ENCODE measurements around the gene CLDN4.

- TF ChIP-seq, protein P1, sequence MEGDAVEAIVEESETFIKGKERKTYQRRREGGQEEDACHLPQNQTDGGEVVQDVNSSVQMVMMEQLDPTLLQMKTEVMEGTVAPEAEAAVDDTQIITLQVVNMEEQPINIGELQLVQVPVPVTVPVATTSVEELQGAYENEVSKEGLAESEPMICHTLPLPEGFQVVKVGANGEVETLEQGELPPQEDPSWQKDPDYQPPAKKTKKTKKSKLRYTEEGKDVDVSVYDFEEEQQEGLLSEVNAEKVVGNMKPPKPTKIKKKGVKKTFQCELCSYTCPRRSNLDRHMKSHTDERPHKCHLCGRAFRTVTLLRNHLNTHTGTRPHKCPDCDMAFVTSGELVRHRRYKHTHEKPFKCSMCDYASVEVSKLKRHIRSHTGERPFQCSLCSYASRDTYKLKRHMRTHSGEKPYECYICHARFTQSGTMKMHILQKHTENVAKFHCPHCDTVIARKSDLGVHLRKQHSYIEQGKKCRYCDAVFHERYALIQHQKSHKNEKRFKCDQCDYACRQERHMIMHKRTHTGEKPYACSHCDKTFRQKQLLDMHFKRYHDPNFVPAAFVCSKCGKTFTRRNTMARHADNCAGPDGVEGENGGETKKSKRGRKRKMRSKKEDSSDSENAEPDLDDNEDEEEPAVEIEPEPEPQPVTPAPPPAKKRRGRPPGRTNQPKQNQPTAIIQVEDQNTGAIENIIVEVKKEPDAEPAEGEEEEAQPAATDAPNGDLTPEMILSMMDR (conservative IDR thresholded peaks at IDR 0.05; ENCODE audit: low read depth in 2 of 2), result no peak
- TF ChIP-seq POLR2AphosphoS5 (IDR thresholded peaks at IDR 0.05; ENCODE audit: low read depth) (no peak), STAT1 (IDR thresholded peaks at IDR 0.05; ENCODE audit: unreplicated experiment) (no peak), EZH2 (IDR thresholded peaks at IDR 0.05; ENCODE audit: low read depth, unreplicated experiment) (no peak)
- TF ChIP-seq, protein P2, sequence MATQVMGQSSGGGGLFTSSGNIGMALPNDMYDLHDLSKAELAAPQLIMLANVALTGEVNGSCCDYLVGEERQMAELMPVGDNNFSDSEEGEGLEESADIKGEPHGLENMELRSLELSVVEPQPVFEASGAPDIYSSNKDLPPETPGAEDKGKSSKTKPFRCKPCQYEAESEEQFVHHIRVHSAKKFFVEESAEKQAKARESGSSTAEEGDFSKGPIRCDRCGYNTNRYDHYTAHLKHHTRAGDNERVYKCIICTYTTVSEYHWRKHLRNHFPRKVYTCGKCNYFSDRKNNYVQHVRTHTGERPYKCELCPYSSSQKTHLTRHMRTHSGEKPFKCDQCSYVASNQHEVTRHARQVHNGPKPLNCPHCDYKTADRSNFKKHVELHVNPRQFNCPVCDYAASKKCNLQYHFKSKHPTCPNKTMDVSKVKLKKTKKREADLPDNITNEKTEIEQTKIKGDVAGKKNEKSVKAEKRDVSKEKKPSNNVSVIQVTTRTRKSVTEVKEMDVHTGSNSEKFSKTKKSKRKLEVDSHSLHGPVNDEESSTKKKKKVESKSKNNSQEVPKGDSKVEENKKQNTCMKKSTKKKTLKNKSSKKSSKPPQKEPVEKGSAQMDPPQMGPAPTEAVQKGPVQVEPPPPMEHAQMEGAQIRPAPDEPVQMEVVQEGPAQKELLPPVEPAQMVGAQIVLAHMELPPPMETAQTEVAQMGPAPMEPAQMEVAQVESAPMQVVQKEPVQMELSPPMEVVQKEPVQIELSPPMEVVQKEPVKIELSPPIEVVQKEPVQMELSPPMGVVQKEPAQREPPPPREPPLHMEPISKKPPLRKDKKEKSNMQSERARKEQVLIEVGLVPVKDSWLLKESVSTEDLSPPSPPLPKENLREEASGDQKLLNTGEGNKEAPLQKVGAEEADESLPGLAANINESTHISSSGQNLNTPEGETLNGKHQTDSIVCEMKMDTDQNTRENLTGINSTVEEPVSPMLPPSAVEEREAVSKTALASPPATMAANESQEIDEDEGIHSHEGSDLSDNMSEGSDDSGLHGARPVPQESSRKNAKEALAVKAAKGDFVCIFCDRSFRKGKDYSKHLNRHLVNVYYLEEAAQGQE (IDR thresholded peaks at IDR 0.05; ENCODE audit: unreplicated experiment), result no peak
These were observed 39.3 kb downstream of the CLDN4 start for GRCh38 chr7:73870041-73870492.
